HuH-7.5 (cell line): ENCODE measurements around the gene HAGHL.

Experiments
- DNase-seq: peaks from one replicate; pipeline ENCODE4 v3.0.0; 2011; ENCODE audit warnings: low spot score

The HAGHL gene

DNA sequence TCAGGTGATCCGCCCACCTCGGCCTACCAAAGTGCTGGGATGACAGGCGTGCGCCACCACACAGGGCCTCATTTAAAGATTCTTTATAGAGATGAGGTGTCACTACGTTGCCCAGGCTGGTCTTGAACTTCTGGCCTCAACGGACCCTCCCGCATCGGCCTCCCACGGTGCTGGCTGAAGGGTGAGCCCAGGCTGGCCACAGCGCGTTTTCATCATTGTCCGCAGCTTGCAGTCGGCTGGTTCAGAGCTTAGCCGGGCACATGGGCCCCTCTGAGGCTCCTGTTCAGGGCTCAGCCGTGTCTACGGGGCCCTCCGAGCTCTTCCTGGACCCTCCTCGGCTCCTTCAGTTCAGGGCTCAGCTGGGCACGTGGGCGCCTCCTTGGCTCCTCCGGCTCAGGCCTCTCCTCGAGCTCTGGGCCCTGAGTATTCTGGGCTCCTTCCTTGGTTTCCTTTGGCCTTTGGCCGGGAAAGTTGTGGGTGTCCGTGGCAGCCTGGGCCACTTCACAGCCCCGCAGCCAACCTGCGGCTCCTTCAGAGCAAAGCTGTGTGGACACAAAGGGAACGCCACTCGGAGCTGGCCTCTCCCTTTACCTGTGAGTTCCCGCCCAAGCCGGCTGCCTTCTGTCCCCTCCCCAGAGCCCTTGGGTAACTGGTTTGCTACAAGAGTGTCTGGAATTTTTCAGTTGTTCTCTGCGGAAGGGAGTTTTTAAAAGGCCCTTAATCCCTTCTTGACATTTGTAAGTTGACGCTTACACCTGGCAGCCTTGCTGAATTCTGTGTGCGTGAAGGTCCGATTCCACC is 32.4 kb downstream of the HAGHL start:
- DNase-seq, result no peak

DNA sequence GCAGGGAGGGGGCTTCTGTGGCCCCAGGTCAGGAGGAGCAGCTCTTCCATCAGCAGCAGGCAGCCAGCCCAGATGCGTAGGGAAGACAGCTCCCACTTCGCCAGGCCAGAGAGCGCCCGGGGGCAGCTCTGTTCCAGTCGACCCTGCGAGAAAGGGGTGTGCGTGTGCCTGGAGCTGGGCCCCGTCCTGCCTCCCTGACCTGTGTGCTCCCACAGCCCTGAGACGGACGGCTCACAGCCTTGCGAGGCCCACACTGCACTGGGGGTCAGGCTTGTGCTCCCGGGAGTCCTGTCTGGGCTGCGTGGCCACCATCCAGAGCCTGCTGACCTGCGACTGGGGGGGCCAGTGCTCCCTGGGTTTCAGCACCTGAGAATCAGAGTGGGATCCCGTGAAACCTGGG is 33.2 kb downstream of the HAGHL start:
- no peak for DNase-seq

DNA sequence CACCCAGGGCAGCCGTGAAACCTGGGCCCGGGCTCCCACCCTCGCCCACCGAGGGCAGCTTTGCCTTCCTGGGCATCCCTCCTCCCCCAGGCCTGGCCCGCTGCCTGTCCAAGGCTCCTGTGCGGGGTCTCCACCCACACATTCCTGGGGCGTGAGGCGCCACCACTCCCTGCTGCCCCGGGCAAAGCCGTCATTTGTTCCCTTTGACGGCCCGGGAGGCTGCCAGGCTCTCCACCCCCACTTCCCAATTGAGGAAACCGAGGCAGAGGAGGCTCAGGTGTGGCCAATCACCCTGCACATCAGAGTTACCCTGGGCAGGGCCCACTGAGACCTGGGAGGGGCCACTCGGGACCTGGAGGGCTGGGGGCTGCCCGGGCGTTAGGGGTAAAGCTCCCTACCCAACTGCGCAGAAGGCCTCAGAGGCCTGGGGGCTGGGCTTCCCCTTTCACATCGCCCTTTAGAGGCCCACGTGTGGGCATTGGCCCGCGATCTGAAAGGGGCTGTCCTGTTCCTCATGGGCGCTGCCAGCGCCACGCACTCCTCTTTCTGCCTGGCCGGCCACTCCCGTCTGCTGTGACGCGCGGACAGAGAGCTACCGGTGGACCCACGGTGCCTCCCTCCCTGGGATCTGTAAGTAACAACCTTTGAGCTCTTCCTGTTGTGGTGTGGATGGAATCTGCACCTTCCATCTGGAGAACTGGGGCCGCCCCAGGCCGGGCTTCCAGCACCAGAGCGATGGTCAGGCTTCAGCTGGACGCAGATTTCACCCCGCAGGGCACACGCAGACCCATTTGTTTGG is 33.8 kb downstream of the HAGHL start, which contains the start of gene MSLN:
Gene MSLN (plus strand): TSS at position 190 of the 799 bp plus-strand sequence. CDS start 1,947 bp downstream, outside the sequence.
- DNase-seq, result no peak

DNA sequence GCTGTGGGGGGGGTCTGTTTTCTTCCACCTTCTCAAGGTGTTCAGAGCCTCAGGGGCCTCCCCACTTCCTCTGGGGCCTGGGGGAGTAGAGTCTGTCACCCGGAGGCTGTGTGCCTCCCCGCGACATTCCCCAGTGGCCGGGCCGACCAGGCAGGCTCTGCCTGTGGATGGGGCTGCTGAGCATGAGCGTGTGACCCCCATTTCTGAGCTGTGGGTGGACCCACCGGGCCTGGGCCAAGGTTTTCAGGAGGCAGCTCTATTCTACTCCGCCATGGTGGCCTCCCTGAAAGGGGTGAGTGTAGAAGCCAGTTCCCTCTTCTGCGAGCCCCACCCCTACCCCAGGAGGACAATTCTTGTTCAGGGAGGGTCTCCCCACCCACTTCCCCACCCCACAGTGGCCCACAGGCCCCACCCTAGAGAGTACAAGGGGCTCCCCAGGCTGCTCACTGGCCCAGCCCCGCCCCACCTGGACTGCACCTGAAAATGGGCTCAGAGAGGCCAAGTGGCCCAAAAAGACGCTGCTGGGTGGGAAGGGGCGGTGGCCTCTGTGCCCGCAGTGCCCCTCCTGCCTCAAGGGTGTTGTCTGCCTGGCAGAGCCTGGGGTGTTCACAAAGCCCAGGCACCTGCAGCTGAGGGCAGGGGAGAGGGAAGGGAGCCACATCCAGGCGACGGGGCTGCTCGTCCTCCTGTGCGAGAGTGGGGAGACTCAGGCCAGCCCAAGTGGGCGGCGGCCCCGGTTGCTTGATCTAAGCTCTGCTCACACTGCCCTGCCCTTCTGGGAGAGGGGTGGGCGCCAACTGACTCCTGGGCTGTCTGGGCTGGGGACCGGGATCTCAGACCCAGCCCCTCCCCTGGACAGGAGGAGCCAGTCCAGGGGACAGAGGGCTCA is 35.0 kb downstream of the HAGHL start:
- DNase-seq, result no peak

DNA sequence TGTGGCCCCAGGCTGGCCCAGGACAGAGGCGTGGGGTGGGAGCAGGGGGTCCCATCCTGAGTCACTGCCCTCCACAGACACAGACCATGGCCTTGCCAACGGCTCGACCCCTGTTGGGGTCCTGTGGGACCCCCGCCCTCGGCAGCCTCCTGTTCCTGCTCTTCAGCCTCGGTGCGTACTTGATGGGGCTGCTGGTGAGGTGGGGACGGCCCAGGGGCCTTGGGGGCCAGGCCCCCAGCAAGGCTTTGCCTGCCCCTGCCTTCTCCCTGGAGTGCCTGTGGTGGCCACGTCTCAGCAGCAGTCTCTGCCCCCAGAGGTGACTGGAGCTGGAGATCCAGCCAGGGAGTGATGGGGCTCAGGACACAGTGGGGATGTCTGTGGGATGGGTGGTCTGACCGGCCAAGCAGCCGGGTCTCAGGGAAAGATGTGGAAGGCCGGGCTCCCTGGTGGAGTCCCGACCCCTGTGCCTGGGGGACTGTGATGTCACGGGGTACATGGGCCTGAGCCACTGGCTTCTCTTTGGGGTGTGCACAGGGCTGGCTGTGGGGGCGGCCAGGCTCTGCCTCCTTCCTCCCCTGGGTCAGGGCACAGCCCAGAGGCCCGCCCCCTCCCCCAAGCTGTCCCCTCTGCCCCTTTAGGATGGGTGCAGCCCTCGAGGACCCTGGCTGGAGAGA is 35.8 kb downstream of the HAGHL start:
- no peak for DNase-seq

DNA sequence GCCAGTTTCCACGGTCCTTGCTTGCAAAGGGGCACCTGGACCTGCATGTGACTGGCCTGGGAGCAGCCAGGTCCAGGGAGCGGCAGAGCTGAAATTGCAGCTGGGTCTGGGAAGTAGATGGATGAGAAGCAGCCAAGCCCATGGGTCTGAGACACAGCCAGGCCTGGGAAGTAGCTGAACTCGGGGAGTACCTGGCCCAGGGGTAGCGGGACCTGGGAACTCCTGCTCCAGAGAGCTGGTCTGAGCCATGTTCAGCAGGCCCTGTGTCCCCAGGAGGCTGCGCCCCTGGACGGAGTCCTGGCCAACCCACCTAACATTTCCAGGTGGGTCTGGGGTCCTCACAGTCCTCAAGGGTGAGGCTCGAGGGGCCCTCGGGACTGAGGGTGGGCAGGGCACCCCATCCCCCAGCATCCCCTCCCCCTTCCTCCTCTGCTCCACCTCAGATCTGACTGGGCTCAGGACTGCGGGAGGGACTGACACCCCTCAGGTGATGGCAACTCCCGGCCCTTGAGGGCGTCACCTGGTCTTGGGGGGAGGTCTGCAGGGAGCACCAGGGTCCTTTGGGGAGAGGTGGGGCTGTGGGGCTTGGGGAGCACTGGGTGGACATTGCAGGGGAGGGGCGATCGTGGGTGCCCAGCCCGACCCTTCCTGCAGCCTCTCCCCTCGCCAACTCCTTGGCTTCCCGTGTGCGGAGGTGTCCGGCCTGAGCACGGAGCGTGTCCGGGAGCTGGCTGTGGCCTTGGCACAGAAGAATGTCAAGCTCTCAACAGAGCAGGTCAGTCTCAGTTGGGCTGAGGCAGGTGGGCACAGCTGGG is 36.7 kb downstream of the HAGHL start:
- no peak for DNase-seq

DNA sequence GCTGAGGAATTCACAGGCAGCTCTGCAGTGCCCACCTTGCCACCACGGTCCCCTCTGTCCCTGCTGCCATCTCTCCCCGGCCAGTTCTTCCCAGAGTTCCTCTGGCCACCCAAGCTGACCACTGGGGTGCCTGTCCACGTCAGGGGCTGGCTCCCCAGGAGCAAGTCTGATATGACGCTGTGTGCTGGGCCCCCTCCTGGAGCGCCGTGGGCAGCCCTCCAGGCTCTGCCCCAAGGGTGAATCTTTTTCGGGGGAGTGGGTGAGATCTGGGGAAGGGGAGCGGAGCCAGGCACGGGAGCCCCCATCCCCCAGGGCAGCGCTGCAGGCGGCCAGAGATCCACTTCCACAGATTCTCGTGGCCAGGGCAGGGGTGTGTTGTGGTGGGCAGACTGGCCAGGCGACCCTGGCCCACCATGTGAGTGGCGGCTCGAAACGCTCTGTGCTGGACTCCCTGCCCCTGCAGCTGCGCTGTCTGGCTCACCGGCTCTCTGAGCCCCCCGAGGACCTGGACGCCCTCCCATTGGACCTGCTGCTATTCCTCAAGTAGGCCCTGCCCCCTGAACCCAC is 37.4 kb downstream of the HAGHL start:
- DNase-seq, result no peak

DNA sequence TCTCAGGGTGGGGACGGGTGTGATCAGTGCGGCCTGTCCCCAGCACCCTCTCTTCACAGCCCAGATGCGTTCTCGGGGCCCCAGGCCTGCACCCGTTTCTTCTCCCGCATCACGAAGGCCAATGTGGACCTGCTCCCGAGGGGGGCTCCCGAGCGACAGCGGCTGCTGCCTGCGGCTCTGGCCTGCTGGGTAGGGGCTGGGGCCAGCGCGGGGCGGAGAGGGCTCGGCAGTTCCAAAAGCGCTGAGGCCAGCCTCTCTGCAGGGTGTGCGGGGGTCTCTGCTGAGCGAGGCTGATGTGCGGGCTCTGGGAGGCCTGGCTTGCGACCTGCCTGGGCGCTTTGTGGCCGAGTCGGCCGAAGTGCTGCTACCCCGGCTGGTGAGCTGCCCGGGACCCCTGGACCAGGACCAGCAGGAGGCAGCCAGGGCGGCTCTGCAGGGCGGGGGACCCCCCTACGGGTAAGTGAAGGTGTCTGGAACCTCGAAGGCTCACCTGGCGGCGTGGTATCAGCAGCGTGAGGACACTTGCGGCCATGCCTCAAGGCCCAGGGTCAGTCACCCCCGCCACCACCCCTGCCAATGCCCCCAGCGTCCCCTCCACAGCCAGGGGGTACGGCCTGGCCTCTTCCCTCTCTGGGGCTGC is 38.1 kb downstream of the HAGHL start:
- DNase-seq, result no peak

DNA sequence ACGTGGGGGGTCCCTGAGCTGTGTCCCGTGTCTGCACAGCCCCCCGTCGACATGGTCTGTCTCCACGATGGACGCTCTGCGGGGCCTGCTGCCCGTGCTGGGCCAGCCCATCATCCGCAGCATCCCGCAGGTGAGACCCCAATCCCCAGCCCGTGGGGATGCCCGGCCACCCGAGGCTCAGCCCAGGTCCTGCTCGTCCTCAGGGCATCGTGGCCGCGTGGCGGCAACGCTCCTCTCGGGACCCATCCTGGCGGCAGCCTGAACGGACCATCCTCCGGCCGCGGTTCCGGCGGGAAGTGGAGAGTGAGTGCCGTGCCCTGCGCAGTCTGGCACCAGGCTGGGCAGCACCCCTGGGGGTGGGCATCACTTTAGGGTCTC is 38.6 kb downstream of the HAGHL start:
- no peak for DNase-seq

DNA sequence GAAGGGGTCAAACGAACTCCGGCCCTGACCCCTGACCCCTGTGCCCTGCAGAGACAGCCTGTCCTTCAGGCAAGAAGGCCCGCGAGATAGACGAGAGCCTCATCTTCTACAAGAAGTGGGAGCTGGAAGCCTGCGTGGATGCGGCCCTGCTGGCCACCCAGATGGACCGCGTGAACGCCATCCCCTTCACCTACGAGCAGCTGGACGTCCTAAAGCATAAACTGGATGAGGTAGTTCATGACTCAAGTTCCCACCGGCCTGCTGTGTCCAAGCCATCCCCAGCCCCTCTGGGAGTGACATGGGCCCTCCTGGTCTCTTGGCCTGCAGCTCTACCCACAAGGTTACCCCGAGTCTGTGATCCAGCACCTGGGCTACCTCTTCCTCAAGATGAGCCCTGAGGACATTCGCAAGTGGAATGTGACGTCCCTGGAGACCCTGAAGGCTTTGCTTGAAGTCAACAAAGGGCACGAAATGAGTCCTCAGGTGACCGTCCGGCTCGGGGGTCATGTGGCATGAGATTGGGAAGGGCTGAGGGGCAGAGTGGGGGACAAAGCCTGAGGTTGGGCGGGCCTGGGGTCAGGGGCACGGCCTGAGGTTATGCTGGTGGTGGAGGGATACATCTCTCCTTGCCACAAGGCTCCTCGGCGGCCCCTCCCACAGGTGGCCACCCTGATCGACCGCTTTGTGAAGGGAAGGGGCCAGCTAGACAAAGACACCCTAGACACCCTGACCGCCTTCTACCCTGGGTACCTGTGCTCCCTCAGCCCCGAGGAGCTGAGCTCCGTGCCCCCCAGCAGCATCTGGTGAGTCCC is 39.3 kb downstream of the HAGHL start:
- no peak for DNase-seq

DNA sequence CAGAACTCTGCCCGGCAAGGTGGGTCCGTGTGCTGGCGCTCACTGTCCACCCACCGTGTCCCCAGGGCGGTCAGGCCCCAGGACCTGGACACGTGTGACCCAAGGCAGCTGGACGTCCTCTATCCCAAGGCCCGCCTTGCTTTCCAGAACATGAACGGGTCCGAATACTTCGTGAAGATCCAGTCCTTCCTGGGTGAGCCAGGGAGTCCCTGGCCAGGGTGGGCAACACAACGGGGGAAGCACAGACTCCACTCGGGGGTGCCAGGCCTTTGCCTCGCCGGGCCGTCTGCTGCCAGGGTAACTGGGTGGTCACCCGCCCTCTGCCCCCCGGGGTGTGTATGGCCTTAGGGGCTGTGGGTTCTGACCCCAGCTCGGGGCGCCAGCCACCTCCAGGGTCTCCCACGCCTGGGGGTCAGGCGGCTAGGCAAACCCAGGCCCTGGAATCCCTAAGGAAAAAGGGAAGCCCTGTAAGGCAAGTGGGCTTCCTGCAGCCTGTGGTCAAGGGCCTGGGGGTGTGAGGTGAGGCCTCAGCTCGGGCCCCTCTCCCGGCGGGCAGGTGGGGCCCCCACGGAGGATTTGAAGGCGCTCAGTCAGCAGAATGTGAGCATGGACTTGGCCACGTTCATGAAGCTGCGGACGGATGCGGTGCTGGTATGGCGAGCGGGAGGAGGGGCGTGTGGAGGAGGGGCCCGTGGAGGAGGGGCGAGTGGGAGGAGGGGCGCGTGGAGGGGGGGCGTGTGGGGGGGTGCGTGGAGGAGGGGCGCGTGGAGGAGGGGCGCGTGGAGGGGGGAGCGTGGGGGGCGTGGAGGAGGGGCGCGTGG is 40.1 kb downstream of the HAGHL start:
- DNase-seq, result no peak

DNA sequence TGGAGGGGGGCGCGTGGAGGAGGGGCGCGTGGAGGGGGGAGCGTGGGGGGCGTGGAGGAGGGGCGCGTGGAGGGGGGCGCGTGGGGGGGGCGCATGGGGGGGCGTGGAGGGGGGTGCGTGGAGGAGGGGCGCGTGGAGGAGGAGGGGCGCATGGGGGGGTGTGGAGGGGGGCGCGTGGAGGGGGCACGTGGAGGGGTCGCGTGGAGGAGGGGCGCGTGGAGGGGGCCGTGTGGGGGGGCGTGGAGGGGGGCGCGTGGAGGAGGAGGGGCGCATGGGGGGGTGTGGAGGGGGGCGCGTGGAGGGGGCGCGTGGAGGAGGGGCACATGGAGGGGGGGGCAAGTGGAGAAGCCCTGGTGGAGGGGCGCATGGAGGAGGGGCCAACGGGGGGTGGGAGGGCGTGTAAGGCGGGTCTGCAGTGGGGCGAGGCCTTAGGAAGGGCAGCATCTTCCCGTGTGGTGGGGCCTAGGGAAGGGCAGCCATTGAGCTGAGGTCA is 40.9 kb downstream of the HAGHL start:
- DNase-seq, result no peak

DNA sequence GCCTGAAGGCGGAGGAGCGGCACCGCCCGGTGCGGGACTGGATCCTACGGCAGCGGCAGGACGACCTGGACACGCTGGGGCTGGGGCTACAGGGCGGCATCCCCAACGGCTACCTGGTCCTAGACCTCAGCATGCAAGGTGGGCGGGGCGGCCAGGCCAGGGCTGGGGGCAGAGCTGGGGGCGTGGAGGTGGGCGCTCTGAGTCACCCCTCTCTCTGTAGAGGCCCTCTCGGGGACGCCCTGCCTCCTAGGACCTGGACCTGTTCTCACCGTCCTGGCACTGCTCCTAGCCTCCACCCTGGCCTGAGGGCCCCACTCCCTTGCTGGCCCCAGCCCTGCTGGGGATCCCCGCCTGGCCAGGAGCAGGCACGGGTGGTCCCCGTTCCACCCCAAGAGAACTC is 41.5 kb downstream of the HAGHL start:
- DNase-seq, result no peak

DNA sequence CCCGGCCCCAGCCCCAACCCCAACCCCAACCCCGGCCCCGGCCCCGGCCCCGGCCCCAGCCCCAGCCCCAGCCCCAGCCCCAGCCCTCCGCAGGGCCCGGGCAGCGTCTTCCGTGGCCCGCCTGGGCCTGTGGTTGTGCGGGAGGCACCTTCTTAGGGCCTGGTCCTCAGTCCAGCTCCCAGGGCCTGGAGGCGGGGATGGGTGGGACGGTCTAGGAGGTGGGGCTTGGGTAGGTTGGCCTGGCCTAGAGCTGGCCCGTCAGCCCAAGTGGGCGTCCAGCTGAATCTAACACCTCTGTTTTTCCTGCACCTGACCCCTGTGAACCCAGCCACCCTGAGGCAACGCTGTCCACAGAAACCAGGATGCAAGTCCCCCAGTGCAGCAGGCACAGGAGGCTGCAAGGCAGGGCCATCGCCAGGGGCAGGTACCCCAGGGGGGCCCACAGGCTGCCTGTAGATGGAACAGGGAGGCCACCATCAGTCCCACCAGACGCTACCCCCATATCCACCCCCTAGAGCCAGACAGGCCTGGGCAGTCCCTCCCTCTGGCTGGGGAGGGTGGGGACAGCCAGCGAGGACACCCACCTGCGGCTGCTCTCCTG is 42.4 kb downstream of the HAGHL start:
- DNase-seq, result no peak

DNA sequence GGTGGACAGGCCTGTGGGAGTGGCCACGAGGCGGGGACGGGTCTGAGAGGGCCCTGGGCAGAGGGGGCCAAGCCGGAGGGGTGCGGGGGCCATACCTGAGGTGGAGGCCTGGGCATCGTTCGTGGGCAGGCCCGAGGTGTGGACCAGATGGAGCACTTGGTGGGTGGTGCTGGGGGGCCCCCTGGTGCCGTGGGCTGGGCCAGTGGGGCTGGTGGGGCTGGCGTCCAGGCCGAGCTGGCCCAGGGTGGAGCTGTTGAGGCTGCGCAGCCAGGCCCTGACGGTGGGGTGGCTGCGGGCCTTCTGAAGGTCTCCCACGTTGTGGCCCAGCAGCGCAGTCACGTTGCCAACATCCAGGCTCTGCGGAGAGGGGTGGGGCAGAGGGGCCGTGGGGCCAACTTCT is 43.0 kb downstream of the HAGHL start:
- no peak for DNase-seq

DNA sequence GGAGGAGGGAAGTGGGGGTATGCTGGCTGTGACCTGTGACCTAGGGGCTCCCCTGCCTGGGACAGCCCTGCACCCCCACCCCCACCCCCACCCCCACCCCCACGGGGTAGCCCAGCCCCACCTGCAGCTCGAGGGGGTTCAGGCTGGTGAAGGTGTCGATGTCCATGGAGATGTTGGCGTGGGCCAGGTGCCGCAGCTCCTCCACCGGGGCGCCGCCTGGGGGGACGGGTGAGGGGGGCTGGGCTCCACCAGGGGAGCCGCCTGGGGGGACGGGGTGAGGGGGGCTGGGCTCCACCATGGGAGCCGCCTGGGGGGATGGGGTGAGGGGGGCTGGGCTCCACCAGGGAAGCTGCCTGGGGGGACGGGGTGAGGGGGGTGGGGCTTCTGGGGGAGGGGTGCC is 43.5 kb downstream of the HAGHL start:
- no peak for DNase-seq

DNA sequence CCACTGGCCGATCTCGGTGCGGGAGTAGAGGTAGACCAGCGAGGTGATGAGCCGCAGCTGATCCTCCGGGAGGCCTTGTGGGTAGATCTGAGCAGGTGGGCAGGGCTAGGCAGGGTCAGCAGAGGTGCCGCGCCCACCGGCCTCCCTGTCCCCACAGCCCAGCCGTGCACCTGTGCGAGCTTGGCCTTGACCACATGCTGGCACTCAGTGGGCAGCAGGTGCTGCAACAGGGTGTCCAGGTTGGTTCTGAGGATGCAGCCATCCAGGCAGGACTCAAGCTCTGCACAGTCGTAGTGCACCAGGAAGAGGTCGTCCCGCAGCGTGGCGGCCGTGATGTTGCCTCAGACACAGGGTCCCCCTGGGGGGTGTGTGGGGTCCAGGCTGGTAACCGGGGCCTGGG is 46.1 kb downstream of the HAGHL start:
- DNase-seq, result no peak
